Mucosa of descending colon (tissue), 3 donors: ENCODE measurements around the gene NAT14. TPM values are rescaled to one million over a fixed set of nuclear protein-coding genes. Genes with fewer than 3 reads are reported as not detected.
"Not testable (repeated sequence)": the region's sequence is repeated elsewhere in the genome, so short reads cannot be mapped to it uniquely, and the experiment has no call there.

Experiments used
- ATAC-seq: fragments of 200-7000 bp; cut with Tn5 transposase; one replicate; pipeline ENCODE4 v1.9.1; 2020; ENCODE audit warnings: mild to moderate bottlenecking, moderate library complexity
- DNase-seq, 3 donors: peaks; one replicate each; pipeline ENCODE4 v3.0.0-alpha.2; 2020
- H3K36me3 ChIP-seq: fragments of 200-600 bp; one replicate; pipeline ENCODE4 v1.8.0; 2021; ENCODE audit warnings: low read depth, mild to moderate bottlenecking
- H3K4me1 ChIP-seq: fragments of 200-600 bp; one replicate; pipeline ENCODE4 v1.8.0; 2021; ENCODE audit warnings: low read depth, mild to moderate bottlenecking
- H3K4me3 ChIP-seq: fragments of 200-600 bp; one replicate; pipeline ENCODE4 v1.8.0; 2021; ENCODE audit warnings: mild to moderate bottlenecking
- H3K9me3 ChIP-seq: fragments of 200-600 bp; one replicate; pipeline ENCODE4 v1.8.0; 2021; ENCODE audit warnings: mild to moderate bottlenecking
- CTCF ChIP-seq: fragments of 200-600 bp; IDR thresholded peaks from one replicate; pipeline ENCODE4 v1.8.0; 2022; ENCODE audit warnings: antibody characterized with exemption, mild to moderate bottlenecking
- intact Hi-C, 2 donors: fragments of 100-400 bp; cut with DNase I in 1 of 2; cut with micrococcal nuclease in 1 of 2; formaldehyde crosslinking; loops; one replicate each; pipeline versions ENCODE4 v1.11.0 to v1.11.1; 2022; cut with DNase I, micrococcal nuclease
- total RNA-seq, 3 donors: library from RNA; stranded (reverse); fragmentation: NEBNext Ultra II Directional in 2 of 3; extraction: Animal tissue kit (Norgen Biotek cat#: 25700) in 2 of 3; gene quantifications; one replicate each; pipeline versions ENCODE4 v1.2.1 to v1.2.4, GENCODE V29; 2021 to 2023
- donor health status: DM: no; HTN: no; CAD: no; lungs with moderate emphysema.
- donor health status: DM: no; HTN: no; CAD: no.
- donor health status: DM: no; HTN: yes; CAD: no.

NAT14 gene
- total RNA-seq, 3 donors from 2014 or later: 3.9 to 21.7 (median 5.5) TPM

- no peak for DNase-seq
- intact Hi-C loops: no loop called here
- no peaks in the 10 kb centered on the region for H3K36me3 ChIP-seq
- no peak for TF ChIP-seq CTCF
- no peak overlapping the region for H3K4me3 ChIP-seq
- H3K9me3 ChIP-seq: no peaks in the 10 kb centered on the region
- H3K4me1 ChIP-seq: no peaks in the 10 kb centered on the region
- no peak for ATAC-seq
Measured at GRCh38 chr19:55529636-55530234, 44.7 kb downstream of the NAT14 start.

GRCh38 chr19:55530996-55531395, 46.0 kb downstream of the NAT14 start:
- TF ChIP-seq CTCF: no peak
- H3K4me1 ChIP-seq: no peaks in the 10 kb centered on the region
- no peaks in the 10 kb centered on the region for H3K36me3 ChIP-seq
- ATAC-seq: no peak
- intact Hi-C loops: no loop called here
- no peak for DNase-seq
- no peak overlapping the region for H3K4me3 ChIP-seq
- H3K9me3 ChIP-seq: no peaks in the 10 kb centered on the region

GRCh38 chr19:55534280-55534679, 49.3 kb downstream of the NAT14 start:
- H3K4me3 ChIP-seq, H3K36me3 ChIP-seq, H3K4me1 ChIP-seq, ATAC-seq, DNase-seq, H3K9me3 ChIP-seq, intact Hi-C loops: not testable (repeated sequence)

- DNase-seq (no peak), ATAC-seq (no peak)
- intact Hi-C loops: no loop called here
- TF ChIP-seq CTCF: no peak
- Histone ChIP-seq H3K4me3 (no peak overlapping the region), H3K9me3 (no peaks in the 10 kb centered on the region), H3K4me1 (no peaks in the 10 kb centered on the region), H3K36me3 (no peaks in the 10 kb centered on the region)
Measured at GRCh38 chr19:55535173-55535964, 50.4 kb downstream of the NAT14 start.

GRCh38 chr19:55535965-55536350, 51.0 kb downstream of the NAT14 start:
- Histone ChIP-seq H3K4me3 (no peak overlapping the region), H3K9me3 (no peaks in the 10 kb centered on the region), H3K36me3 (no peaks in the 10 kb centered on the region), H3K4me1 (no peaks in the 10 kb centered on the region)
- DNase-seq: no peak
- no peak for ATAC-seq
- TF ChIP-seq CTCF: no peak
- intact Hi-C loops: no loop called here

GRCh38 chr19:55536366-55536765, 51.4 kb downstream of the NAT14 start:
- Histone ChIP-seq H3K4me1 (no peaks in the 10 kb centered on the region), H3K36me3 (no peaks in the 10 kb centered on the region), H3K4me3 (no peak overlapping the region), H3K9me3 (no peaks in the 10 kb centered on the region)
- intact Hi-C loops: no loop called here
- ATAC-seq (no peak), DNase-seq (no peak)
- TF ChIP-seq CTCF: no peak
